Brain pericyte (primary cell): Measurements from ENCODE around the gene ERVV-1.
"Not testable (repeated sequence)": the region's sequence is repeated elsewhere in the genome, so short reads cannot be mapped to it uniquely, and the experiment has no call there.

Experiments used
- DNase-seq: peaks from one replicate; pipeline ENCODE4 v3.0.0-alpha.2; 2012; ENCODE audit warnings: low read depth, low spot score

ERVV-1 gene

GRCh38 chr19:53019684-53020083 lies 6.0 kb downstream of the ERVV-1 start:
- no peak for DNase-seq

- not testable (repeated sequence) for DNase-seq
These were observed 14.6 kb downstream of the ERVV-1 start for GRCh38 chr19:53028306-53028705.

- DNase-seq: no peak
These were observed 20.3 kb downstream of the ERVV-1 start for GRCh38 chr19:53034054-53034453.

- no peak for DNase-seq
These were observed 21.4 kb downstream of the ERVV-1 start for GRCh38 chr19:53034948-53035675.

- no peak for DNase-seq
These were observed 23.7 kb downstream of the ERVV-1 start for GRCh38 chr19:53037101-53038097.

GRCh38 chr19:53041366-53041765 lies 27.6 kb downstream of the ERVV-1 start:
- no peak for DNase-seq

- no peak for DNase-seq
These were observed 31.8 kb downstream of the ERVV-1 start for GRCh38 chr19:53045536-53045935.

- no peak for DNase-seq
These were observed 33.7 kb downstream of the ERVV-1 start for GRCh38 chr19:53047379-53047778.

GRCh38 chr19:53055117-53055516 lies 41.4 kb downstream of the ERVV-1 start:
- no peak for DNase-seq

- DNase-seq: no peak
These were observed 44.3 kb downstream of the ERVV-1 start for GRCh38 chr19:53057904-53058580.
